GM18499 (cell line): ENCODE results near the gene ALK.
A peak's percentile ranks its signal among the peaks of the same experiment; 100 is the strongest.

Experiments used
- ATAC-seq: cut with Tn5 transposase; IDR thresholded peaks from one replicate; pipeline ENCODE4 v1.9.1; 2021; ENCODE audit warnings: moderate number of reproducible peaks; ENCODE audit not compliant: insufficient read depth, unreplicated experiment

The ALK gene

DNA sequence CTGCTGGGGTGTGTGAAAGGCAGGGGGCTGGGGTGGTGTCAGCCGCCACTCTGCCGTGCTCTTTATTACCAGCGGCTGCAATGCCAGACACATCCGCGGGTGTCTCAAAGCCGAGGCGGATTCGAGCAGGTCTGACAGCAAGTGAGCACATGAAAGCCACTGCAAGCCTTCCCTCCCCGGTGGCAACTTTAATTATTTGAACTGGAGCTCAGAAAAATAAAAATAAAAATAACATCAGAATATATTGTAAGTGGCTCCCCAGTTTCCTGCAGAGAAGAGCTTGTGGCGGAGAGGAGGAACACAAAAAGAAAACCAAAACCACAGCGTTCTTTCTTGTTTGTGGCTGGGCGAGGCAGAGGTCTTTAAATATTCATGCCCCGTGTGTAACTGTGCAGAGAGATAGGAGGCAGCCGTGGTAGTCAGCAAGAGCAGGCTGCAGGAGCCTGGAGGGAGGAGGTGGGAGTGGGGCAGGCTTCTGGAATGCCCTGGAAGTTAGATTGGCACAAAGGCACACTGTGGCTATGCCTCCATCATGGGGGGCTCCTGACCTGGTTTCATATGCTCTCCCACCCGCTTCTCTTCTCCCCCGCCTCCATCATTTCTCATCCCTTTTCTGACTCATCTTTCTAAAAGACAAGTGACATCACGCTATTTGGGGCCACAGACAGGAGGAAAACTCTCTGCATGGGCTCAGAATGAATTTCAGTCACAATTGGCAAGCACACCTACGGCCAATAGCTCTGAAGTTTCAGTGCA lies 606.4 kb downstream of the ALK start:
- peak; percentile 37 for ATAC-seq

DNA sequence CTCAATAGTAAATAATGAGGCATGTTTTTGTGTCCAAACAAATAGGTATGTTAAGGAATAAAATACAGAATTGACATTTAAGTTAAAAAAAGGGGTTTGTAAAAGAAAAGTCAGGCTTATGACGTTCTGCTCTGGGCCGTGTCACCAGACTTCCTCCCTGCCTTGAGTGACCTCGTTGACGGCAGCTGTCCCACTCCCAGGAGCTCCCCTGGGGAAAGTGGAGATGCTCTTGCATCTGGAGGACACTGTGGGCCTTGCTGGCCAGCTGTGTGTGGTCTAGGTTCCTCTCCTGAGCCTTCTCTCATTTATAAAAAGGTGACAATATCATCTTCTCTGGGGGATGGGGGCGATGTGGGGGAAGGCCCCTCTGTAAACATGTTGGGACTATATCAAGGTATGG lies 609.9 kb downstream of the ALK start:
- ATAC-seq: no peak

DNA sequence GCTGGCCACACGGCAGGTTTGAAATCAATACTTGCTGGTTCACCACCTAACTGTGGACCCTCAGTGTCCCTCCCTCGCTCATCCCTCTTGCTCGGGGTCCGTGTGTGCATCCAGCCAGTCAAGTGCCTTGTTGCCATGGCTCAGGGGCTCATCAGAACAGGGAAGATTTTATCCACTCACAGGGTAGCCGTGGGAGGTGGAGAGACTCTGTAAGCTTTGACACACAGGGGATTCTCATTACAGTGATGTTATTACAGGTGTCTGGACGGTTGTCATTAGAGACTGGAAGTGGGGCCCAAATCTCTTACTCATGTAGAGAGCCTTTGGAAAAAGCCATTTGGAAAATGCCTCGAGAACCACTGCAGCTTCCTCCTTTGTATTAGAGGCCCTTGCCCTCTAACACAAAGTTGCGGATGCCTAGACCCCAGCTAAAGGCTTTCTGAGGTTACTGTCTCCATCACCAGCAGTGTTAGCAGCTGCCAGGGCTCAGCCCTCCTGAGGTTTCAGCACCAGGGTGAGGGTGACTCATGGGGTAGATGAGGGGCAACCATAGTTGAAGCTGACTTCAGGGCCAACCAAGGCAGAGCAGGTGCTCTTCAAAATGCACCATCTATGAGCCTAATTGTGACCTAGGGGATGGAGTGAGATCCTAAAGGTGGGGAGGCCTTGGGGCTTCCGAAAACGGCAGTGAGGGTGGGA lies 610.6 kb downstream of the ALK start:
- ATAC-seq: no peak

DNA sequence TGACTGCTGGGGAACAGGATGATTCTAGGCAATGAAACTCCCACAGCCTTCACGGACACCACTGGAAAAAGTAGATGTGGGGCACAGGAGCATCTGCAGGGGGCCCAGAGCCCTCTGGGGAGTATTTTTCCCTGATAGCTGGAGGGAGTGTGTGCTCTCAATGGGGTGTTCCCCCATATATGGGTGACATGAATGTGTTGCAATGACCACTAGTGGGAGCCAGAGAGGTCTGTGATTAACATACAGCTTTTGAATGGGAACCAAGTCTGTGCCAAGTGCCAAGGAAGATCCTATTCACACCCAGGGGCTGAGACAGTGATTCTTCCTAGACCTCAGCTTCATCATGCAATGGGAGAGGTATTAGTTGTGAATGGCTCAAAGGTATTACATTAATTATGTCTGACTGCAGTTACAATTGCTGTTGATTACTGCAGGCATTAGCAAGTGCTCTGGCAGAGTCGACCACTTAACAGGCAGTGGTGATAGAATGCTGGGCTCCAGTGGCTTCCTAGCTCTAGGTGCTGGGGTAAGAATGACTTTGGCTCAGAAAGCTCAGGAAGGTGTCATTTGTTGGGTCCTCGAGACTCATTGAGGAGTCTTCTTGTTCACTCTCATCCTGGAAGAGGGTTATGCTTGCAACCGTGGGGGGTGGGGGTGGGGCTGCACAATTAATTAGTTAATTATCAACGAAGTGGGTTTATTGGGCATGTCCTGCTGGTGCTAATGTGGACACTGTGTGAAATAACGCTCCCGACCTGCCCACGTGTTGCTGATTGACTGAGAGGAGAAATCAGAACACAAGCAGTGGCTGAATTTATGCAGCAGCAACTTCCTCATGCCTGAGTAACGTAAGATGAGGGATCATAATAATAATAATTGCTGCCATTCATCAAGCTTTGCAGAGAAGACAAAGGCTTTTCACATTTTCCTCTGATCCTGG lies 612.0 kb downstream of the ALK start:
- ATAC-seq: no peak

DNA sequence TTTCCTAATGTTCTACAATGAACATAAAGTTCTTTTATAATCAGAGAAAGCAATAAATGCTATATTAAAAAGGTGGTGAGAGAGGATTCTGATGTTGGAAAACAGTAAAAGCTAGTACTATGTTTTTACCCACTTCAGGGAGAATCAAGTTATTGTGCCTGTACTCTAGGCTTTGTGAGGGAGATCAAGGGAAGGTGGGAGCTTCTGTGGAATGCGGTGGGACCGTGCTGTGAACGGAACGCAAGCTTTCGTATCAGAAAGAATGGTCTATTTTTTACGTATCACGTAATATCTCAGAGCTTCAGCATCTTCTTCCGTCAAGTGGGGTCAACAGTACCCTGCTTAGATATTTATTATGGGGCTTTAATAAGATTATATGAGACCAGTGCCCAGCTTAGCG lies 613.0 kb downstream of the ALK start:
- no peak for ATAC-seq

DNA sequence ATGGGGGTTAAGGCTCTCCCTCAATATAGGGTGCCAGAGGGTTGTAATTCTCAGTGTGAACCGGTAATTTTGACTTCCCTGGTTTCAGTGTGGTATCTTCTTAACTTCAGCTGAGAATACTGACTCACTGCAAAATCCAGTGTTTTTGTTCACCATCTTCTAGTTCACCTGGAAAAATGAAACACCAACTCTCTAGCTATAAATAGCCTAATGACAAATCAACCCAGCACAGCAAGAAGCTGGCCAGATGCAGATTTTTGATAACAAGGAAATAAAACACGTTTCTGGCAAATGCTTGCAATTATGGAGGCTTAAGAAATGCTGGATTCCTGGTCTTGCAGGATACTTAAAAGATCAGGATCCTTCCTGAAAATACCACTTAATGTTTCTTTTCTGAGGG lies 613.9 kb downstream of the ALK start:
- no peak for ATAC-seq

DNA sequence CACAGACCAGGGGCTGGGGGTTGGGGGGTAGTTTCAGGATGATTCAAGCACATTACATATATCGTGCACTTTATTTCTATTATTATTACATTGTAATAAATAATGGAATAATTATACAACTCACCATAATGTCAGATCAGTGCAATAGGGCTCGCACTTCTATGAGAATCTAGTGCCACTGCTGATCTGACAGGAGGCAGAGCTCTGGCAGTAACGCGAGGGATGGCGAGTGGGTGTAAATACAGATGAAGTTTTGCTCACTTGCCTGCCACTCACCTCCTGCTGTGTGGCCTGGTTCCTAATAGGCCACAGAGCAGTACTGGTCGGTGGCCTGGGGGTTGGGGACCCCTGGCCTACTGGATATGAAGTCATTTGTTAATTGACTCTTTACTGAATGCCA lies 615.6 kb downstream of the ALK start:
- no peak for ATAC-seq

DNA sequence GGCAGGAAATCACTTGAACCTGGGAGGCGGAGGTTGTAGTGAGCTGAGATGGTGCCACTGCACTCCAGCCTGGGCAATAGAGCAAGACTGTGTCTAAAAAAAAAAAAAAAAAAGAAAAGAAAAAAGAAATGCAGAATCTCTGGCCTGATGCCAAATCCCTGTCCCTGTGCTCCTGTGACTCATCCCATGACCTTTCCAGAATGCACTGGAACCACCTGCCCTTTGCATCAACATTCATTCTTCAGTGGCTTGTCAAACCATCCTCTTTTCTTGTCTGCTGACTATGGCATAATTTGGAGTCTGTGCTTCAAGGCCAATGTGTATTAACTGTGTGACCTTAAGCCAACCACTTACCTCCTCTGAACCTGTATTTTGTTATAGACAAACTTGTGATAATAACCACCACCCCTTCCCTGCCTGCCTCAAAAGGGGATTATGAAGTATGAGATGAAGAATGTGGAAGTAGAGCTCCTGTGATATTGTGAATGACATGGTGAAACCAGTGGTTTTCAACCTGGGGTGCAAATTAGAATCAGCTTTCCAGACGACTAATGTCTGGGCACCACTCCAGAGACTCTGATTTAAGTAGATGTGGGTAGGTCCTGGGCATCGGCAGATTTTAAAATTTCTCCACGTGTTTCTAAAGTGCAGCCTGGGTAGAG lies 616.9 kb downstream of the ALK start:
- no peak for ATAC-seq

DNA sequence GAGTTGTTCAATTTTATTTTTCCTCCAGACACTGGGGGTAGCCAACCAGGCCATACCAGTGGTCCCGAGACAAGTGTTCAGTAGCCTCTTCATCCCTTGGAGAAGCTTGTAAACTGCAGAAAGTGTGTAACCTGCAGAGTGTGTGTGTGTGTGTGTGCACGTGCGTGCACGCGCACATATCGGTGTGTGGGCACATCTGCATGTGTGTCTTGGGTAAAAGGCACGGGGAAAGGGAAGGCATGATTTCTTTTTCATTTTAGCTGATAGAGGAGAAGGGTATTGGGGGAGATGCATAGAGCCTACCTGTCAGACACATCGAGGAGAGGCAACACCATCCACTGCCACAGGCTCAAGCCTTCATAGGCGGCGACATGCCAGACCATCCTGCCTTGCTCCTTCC lies 624.8 kb downstream of the ALK start:
- ATAC-seq: no peak

DNA sequence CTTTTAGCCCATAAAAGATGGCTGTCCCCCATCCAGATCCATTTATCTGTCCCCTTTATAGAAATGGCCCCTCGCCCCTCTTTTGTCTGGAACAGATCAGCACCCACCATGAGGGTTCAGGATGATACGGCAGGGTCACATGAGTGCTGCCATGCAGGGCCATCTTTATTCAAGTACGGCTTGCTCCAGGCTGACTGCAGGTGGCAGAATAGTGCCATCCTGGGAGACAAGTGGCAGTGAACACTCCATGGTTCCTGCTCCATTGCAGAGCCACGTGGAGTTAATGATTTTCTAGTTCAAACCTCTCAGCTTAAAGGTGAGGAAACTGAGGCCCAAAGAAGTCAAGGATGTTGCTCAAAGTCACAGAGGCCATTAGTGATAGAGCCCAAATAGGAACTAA lies 625.5 kb downstream of the ALK start:
- no peak for ATAC-seq

DNA sequence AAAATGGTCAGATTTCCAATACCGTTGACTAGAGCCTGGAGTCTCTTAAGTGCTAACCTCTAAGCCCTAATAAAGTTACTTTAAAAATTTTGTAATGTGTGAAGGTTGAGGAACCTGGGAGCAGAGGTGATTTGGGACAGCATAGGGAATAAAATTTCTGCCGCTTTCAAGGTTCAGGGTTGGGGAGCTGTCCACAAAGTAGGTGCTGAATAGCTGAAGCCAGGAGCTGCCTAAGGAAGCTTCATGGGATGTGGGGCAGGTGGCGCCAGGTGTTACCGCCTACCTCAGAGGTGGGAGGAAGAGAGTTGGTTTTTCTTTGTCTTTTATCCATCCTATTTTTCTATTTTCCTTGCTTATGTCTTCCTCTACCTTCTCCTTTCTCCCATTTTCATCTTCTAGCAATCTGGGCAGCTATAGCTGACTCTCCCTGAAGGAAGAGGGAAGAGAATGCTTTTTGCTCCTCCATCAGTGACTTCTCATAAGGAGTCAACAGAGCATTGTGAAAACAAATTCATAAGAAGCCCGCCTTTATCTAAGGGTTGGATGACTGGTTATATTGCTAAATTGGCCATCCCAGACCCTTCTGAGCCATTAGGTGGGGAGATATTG lies 627.5 kb downstream of the ALK start:
- no peak for ATAC-seq

DNA sequence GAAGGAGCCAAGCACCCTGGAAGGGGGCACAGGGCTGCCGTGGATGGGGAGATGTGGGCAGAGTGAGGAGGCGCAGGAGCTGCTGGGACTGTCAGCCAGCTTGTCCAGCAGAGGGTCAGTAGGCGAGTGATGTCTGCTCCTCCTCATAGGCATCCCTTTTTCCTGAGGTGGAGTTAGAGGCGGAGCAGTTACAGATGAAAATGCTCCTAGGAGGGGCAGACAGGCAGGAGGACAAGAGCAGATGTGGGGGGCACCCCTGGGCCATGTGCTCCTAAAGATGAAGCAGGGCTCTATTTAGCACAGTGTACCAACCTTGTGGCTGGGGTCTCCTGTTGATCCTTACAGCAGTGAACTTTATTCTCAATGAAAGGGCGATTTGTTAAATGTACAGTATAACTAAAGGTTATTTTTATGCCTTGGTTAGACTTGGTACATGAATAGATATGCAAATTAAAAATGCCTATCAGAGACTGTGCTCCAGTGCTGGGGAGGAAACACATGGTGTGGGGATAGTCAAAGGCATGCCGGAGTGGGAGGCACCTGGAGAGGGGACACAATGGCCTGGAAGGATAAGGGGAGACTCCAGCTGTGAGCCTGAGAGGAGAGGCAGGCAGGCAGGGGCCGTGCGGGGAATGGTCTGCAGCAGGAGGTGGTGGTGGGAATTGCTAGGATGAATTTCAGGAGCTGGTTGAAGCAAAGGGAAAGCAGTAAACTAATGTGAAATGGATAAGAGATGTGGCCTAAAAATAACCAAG lies 630.9 kb downstream of the ALK start:
- ATAC-seq: no peak

DNA sequence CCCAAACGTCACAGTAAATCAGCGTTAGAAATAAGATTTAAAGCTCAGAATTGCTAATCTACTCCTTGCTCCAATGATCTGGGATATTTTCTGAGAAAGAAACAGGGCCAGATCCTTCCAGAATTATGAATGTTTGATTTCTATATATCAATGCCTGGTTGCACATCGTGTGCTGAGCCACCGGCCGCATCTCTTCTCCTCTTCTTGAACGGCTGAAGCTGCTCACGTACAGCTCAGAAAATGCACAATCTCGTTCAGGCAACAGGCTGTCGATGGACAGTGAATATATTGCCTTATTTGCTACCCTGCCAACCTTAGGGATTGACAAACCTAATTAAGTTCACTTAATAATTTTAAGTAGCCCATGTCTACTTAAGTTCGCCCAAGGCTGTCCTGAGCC lies 636.7 kb downstream of the ALK start:
- no peak for ATAC-seq

DNA sequence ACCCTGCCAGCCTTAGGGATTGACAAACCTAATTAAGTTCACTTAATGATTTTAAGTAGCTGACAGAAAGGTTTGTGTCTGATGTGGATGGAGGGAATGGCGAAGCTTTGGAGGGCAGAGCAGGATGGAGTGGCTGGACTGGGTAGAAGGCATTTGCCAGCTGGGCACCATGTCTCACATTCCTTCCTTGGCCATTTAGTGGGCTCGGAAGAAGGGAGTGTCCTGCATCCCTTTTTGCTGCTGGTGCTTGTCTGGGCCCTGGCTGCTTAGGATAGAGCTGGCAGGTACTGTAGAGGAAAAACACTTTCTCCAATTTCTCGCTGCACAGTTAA lies 639.5 kb downstream of the ALK start:
- no peak for ATAC-seq

DNA sequence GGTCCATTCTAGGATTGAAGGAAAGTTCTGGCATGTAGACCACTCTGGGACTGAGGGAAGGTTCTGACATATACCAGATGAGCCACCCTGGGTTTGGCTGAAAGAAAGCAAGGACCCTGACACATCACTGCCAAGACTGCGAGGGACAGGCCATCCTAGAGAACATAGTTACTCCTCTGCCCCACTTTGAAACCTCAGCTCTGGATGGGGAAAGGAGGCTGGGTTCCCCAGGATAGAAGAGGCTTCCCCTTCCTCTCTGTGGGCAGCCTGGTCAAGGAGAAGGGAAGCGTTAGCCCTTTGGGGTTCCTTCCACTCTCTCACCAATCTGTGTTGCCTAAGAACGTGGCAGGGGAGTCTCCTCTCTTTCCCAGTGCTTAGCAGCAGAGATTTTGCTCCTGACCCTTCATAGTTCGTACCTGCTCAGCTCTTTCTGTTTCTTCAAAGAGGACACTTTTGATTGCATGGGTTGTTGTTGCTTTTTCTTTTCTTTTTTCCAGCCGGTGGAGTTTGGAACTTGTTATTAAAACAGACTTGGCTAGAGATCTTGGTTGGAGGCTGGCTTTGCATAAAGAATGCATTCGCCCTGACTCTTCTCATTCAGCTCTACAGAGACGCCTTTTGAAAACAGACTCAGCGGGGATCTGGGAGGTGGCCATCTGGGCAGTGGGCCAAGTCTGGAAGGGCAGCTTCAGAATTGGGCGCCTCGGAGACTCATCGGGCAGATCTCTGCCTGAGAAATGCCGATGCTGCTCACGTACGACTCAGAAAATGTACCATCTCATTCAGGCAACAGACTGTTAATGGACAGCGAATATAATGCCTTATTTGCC lies 640.1 kb downstream of the ALK start:
- ATAC-seq: no peak

DNA sequence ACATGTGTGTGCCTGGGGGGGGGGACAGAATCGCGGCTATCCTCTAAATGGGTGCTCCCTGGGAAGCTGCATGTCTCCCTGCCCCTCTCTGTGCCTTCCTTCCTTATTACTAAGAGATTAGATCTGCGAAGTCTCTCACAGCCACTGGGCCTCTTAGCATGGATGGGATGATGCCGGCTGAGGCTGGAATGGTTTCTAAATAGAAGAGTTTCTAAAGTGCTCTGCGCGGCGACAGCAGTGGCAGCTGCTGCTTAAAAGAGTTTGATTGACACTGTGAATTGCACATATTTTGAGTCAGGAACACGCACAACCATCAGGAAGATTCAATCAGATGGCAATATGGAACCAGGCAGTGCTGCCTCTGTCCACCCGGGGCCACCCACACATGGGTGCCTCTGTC lies 642.4 kb downstream of the ALK start:
- no peak for ATAC-seq

DNA sequence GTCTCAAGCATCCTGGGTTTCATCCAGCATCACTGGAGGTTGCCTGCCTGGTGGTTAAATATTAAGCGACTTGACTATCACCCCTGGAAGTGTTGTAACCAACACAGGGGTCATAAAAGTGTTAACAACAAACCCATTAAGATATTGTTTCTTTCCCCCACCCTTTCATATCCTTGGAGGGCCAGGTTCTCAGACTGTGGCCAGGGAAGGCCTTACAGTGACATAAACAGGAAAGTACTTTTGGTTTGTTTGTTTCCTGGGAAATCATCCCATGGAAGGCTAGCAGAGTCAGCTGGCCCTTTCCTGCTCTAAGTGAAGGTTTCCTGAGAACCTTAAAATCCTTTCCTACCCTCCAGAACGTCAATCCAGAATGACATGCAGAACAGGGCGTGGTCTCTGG lies 645.2 kb downstream of the ALK start:
- ATAC-seq: no peak

DNA sequence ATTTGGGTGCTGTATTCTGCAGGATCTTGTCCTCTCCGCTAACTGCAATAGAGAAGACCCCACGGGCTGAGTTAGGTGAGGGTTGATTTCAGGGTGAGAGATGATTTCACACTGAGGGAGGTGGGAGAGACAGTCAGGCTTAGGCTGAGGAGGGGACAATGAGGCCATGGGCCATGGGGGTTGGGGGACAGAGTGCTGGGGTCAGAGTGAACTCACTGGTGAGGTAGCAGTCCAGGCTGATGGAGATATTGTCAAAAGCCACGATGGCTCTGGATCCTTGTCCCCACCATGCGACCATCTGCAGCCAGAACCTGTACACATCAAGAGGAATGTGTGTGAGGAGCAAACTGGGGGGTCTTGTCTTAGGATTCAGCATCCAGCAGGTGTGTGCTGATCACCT lies 646.2 kb downstream of the ALK start:
- no peak for ATAC-seq
